OCI-LY3 (cell line): ENCODE results near the gene GNAI3.

Source experiments
- EZH2phosphoT487 ChIP-seq: fragments of 200-600 bp; shearing (Covaris generic); IDR thresholded peaks from 2 replicates; pipeline ENCODE4 v1.6.1; 2018; ENCODE audit warnings: antibody characterized with exemption, mixed run types, low read depth
- TF ChIP-seq, protein P1 (sequence below): fragments of 200-600, 300-600 bp; sonication (generic); IDR thresholded peaks from 2 replicates; pipeline ENCODE4 v1.5.1; 2014; ENCODE audit warnings: antibody characterized with exemption, low read length, low read depth

DNA sequence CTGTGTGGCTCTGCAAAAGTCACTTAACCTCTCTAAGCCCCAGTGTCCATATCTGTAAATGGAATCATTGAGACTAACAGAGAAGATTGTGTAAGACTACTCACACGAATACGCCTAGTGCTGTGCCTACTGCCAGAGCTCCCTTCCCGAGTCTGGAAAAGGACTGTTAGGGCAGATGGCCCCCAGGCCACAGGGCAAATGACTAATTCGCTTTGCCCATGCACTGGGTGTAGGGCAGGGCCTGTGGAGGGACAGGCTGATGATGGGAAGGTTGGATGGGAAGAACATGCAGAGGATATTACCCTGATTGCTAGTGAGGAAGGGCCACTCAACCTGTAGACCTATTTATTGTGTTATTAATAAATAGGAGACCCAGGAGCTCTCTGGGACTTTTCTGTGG lies 12.9 kb upstream of the GNAI3 start:
- TF ChIP-seq, protein P1, sequence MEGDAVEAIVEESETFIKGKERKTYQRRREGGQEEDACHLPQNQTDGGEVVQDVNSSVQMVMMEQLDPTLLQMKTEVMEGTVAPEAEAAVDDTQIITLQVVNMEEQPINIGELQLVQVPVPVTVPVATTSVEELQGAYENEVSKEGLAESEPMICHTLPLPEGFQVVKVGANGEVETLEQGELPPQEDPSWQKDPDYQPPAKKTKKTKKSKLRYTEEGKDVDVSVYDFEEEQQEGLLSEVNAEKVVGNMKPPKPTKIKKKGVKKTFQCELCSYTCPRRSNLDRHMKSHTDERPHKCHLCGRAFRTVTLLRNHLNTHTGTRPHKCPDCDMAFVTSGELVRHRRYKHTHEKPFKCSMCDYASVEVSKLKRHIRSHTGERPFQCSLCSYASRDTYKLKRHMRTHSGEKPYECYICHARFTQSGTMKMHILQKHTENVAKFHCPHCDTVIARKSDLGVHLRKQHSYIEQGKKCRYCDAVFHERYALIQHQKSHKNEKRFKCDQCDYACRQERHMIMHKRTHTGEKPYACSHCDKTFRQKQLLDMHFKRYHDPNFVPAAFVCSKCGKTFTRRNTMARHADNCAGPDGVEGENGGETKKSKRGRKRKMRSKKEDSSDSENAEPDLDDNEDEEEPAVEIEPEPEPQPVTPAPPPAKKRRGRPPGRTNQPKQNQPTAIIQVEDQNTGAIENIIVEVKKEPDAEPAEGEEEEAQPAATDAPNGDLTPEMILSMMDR = no peak
- TF ChIP-seq EZH2phosphoT487 = no peak
